Amygdala (tissue), 56 donors: Measurements from ENCODE around the gene VAV2.

Source experiments
- DNase-seq, 56 donors: peaks; one replicate each; lab custom pipeline; 2025; lab: John Stamatoyannopoulos, UW

VAV2 gene

GRCh38 chr9:133981958-133982681, 10.0 kb downstream of the VAV2 start:
- DNase-seq, result no peak

- DNase-seq, result no peak
Observed at GRCh38 chr9:133981589-133981957, 10.6 kb downstream of the VAV2 start.

GRCh38 chr9:133980864-133981588, 11.1 kb downstream of the VAV2 start:
- no peak for DNase-seq

- DNase-seq, result no peak
Observed at GRCh38 chr9:133979921-133980863, 11.9 kb downstream of the VAV2 start.

- peak in 2 of 56 donors; percentile 16 to 21 for DNase-seq
Observed at GRCh38 chr9:133979273-133979920, 12.7 kb downstream of the VAV2 start.

GRCh38 chr9:133978899-133979272, 13.2 kb downstream of the VAV2 start:
- DNase-seq, result no peak

- DNase-seq, result no peak
Observed at GRCh38 chr9:133978226-133978898, 13.8 kb downstream of the VAV2 start.

- DNase-seq, result no peak
Observed at GRCh38 chr9:133977421-133978201, 14.5 kb downstream of the VAV2 start.

- DNase-seq, result no peak
Observed at GRCh38 chr9:133976887-133977286, 15.2 kb downstream of the VAV2 start.

- no peak for DNase-seq
Observed at GRCh38 chr9:133976191-133976861, 15.8 kb downstream of the VAV2 start.

GRCh38 chr9:133975511-133975910, 16.6 kb downstream of the VAV2 start:
- DNase-seq, result no peak

GRCh38 chr9:133974631-133975341, 17.3 kb downstream of the VAV2 start:
- DNase-seq, result no peak

- no peak for DNase-seq
Observed at GRCh38 chr9:133973791-133974630, 18.1 kb downstream of the VAV2 start.

GRCh38 chr9:133973111-133973790, 18.9 kb downstream of the VAV2 start:
- no peak for DNase-seq

- no peak for DNase-seq
Observed at GRCh38 chr9:133971981-133972941, 19.9 kb downstream of the VAV2 start.
